PFSK-1 (cell line): ENCODE measurements around the gene GNB1L.

Experiments used
- FOXP2 ChIP-seq: optimal IDR thresholded peaks from 2 replicates; pipeline ENCODE3; 2011; ENCODE audit warnings: borderline replicate concordance, control low read depth, inconsistent platforms; ENCODE audit not compliant: insufficient read depth; ENCODE audit errors: extremely low read length, extremely low read depth
- POLR2AphosphoS5 ChIP-seq: IDR thresholded peaks from 2 replicates; pipeline ENCODE4 v1.6.1; 2012; ENCODE audit warnings: low read depth, mild to moderate bottlenecking, control low read depth, low read length, moderate library complexity
- SIN3A ChIP-seq: IDR thresholded peaks from 2 replicates; pipeline ENCODE4 v1.6.1; 2012; ENCODE audit warnings: mild to moderate bottlenecking, low read length, moderate library complexity, borderline replicate concordance; ENCODE audit not compliant: insufficient read depth
- TAF1 ChIP-seq: IDR thresholded peaks from 2 replicates; pipeline ENCODE4 v1.6.1; 2012; ENCODE audit warnings: low read length, control low read depth, borderline replicate concordance; ENCODE audit not compliant: insufficient read depth
- TF ChIP-seq, protein P1 (sequence below), 2 experiments: IDR thresholded peaks; 2 replicates each; pipeline versions ENCODE4 v1.6.1 to v1.8.0; 2011 to 2012; ENCODE audit warnings: low read depth in 2 of 2, low read length in 2 of 2, control low read depth in 1 of 2, inconsistent platforms in 1 of 2, mild to moderate bottlenecking in 1 of 2, moderate library complexity in 1 of 2; ENCODE audit not compliant: insufficient read depth in 1 of 2

Gene GNB1L

DNA sequence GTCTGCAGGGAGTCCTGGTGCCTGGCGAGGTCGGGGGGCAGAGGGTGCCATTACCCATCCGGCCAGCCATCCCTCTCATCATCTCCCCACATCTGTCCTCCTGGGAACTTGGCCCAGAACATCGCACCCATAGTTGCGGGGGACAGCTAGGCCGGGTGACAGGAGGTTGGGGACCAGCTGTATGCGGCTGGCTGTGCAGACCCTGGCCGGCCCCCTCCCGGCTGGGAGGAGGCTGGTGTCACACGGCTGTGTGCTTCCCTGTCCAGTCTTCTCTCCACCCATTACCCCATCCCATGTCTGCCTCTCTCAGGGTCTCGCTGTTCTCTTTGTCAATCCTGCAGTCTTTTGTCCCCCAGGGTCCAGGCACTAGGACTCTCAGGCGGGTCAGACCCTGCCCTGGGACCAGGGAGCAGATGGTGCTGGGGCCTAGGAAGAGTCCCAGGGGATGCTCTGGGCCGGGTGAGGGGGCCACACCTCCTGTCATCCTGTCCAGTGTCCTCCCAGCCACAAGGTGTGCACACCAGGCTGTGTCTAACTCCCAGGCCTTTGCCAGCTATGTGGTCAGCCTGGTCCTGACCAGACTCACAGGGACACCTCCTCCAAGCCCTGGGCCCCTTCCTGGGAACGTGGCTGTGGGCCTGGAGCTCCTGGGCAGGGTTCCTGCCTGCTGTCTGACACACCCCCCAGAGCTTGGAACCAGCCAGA is 100.5 kb downstream of the GNB1L start:
- TF ChIP-seq POLR2AphosphoS5 (no peak), TAF1 (no peak), FOXP2 (no peak), SIN3A (no peak)
- TF ChIP-seq, protein P1, sequence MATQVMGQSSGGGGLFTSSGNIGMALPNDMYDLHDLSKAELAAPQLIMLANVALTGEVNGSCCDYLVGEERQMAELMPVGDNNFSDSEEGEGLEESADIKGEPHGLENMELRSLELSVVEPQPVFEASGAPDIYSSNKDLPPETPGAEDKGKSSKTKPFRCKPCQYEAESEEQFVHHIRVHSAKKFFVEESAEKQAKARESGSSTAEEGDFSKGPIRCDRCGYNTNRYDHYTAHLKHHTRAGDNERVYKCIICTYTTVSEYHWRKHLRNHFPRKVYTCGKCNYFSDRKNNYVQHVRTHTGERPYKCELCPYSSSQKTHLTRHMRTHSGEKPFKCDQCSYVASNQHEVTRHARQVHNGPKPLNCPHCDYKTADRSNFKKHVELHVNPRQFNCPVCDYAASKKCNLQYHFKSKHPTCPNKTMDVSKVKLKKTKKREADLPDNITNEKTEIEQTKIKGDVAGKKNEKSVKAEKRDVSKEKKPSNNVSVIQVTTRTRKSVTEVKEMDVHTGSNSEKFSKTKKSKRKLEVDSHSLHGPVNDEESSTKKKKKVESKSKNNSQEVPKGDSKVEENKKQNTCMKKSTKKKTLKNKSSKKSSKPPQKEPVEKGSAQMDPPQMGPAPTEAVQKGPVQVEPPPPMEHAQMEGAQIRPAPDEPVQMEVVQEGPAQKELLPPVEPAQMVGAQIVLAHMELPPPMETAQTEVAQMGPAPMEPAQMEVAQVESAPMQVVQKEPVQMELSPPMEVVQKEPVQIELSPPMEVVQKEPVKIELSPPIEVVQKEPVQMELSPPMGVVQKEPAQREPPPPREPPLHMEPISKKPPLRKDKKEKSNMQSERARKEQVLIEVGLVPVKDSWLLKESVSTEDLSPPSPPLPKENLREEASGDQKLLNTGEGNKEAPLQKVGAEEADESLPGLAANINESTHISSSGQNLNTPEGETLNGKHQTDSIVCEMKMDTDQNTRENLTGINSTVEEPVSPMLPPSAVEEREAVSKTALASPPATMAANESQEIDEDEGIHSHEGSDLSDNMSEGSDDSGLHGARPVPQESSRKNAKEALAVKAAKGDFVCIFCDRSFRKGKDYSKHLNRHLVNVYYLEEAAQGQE (IDR thresholded peaks at IDR 0.05; ENCODE audit: insufficient read depth in 1 of 2, low read depth in 2 of 2, low read length in 2 of 2): no peak

DNA sequence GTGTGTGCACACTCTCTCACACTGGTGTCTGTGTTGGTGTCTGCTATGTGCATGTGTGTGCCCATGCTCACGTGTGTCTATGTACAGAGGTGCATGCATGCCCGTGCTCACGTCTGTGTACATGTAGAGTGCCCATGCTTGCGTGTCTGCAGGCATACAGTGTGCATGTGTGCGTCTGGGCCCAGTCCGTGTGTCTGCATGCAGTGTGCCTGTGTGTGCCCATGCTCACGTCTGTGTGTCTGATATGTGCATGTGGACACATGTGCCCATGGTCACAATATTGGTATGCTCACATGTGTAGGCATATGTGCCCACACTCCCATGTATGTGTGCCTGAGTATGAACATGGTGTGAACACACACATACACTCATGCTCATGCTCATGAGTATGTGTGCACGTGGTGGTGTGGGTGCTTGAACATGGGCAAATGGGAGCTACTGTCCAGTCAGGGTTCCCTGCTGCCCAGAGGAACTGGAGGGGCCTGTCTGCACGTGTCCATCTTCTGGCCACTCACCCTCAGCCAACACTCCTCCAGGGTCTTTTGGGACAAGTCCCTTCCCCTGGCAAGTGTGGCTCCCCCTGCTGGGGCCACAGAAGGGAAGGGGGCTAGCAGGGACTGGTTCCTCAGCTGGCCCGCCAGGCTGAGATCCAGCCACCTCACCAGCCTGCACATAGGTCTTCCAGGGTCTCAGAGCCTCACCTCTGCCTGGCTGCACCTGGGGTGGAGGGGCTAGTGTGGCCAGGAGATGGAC is 101.4 kb downstream of the GNB1L start:
- no peak for TF ChIP-seq FOXP2
- TF ChIP-seq POLR2AphosphoS5: no peak

DNA sequence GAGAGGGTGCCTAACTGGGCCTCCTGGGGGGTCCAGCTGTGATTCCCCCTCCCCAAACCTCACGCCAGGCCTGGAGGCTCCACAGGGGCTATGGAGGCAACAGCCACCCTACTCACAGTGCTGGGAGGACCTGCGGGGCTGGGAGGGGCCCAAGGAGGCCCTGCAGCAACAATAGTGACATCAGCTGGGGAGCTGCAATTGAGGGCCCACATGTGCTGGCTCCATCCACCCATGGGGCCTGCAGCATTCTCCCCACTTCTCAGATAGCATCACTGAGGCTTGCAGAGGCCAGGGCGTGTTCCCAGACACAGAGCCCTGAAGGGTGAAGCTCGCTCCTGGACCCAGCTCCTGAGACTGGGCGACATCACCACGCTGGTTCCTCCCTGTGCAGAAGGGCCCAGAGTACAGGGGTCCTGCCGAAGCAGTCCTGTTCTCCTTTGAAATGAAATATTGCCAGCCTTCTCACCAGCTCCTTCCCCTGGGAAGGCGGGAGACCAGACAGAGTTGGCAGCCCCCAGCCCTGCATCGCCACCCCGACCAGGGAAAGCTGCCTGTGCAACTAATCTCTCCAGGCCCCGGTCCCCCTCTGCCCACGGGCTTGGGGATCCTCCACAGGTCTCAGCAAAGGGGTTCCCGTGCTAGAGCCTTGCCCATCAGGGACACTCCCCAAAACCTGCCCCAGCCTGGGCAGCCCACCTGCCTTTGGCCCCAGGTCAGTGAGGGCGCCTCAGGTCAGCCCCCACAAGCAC is 103.0 kb downstream of the GNB1L start:
- TF ChIP-seq, protein P1 (IDR thresholded peaks at IDR 0.05; ENCODE audit: insufficient read depth in 1 of 2, low read depth in 2 of 2, low read length in 2 of 2): no peak
- TF ChIP-seq POLR2AphosphoS5: no peak

DNA sequence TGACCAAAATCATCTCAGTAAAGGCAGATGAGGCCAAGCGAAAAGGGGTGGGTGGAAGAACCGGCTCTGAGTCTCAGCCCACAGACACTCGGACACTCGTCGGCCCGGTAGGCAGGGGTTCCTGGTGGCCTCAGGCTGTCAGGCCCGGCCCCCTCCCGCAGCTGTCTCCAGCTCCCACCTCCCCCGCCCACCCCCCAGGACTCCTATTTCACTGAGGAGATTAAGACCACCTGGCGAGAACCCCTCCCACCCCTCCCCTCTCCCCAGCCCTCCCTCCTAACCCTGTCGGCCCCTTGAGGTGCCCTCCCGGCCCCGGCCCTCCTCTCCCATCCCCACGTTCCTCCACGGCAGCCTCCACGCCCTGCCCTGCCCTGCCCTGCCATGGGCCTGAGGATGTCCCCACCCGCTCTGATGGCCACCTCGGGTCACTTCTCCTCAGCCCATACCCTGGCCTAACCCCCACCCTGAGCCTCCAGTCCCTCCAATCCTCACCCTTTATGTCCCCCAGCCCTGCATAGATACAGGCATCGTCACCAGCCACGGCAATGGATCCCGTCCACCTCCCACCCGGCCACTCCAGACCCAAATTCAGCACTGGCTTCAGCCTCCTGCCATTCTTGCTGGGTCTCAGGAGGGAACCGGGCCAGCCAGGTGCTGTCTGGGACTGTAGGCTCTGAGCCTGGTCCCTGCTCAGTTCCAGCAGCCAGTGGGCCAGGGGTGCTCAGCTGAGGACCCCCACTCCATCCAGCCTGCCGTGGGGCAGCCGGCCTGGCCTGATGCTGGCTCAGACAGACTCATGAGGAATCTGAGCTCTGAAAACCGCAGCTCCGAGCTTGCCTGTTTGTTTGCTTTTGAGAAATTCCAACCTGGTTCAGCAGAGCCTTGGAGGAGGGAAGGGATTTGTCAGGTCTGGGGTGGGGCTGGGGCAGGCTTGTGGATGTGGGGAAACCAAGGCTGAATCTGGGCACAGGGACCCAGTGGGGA is 103.9 kb downstream of the GNB1L start:
- TF ChIP-seq SIN3A: no peak
- no peak for TF ChIP-seq TAF1
- TF ChIP-seq FOXP2: no peak
- TF ChIP-seq, protein P1 (IDR thresholded peaks at IDR 0.05; ENCODE audit: insufficient read depth in 1 of 2, low read depth in 2 of 2, low read length in 2 of 2): no peak
- no peak for TF ChIP-seq POLR2AphosphoS5

DNA sequence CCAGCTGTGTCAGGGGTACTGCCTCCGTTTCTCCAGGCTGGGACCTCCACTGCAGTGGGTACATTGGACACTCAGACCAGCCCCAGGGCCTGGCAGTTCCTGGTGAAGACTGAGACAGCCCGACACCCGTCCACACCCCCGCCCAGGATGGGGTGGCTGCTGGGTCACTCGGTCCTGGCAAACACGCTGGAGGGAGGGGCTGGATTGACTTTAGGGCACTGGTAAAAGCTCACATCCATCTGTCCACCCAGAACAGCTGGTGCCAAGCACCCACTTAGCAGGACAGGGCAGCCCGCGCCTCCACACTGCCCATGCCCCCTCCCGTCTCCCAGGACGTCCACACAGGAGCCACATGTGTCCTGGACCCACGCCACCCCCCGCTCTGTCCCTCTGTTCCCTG is 104.8 kb downstream of the GNB1L start:
- no peak for TF ChIP-seq FOXP2
- TF ChIP-seq SIN3A: no peak
- TF ChIP-seq, protein P1 (IDR thresholded peaks at IDR 0.05; ENCODE audit: insufficient read depth in 1 of 2, low read depth in 2 of 2, low read length in 2 of 2): no peak
- no peak for TF ChIP-seq TAF1
- TF ChIP-seq POLR2AphosphoS5: no peak
